SH-SY5Y (cell line): ENCODE results near the gene ERFE.

ENCODE experiments used
- GATA2 ChIP-seq: IDR thresholded peaks from 2 replicates; pipeline ENCODE4 v1.6.1; 2011; ENCODE audit warnings: mild to moderate bottlenecking, low read depth, low read length
- GATA3 ChIP-seq: IDR thresholded peaks from 2 replicates; pipeline ENCODE4 v1.6.1; 2011; ENCODE audit warnings: low read depth, mild to moderate bottlenecking, low read length, moderate library complexity

DNA sequence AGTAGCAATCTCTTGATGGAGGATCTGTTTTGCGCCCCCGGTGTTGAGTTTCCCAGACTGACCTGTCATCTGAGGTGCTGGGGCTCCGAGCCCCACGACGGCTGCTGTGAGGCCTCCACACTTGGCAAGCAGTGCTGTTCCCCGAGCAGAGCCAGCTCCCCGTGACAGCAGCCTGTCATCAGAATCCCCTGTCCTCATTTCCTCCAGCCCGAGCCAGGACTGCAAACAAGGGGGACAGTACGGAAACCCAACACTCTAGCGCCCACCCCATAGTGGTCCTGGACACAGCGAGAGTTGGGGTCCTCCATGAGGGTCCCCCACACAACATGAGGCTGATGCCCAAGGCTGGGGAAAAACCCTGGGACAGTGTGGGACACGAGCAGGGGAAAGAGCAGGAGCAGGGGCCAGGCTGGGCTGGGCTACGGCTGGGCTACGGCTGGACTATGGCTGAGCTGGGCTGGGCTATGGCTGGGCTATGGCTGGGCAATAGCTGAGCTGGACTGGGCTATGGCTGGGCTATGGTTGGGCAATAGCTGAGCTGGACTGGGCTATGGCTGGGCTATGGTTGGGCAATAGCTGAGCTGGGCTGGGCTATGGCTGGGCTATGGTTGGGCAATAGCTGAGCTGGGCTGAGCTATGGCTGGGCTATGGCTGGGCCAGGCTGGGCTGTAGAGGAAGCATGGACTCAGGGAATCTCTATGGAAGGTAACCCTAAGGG, 21.8 kb upstream of the ERFE start:
- TF ChIP-seq GATA3 (no peak), GATA2 (no peak)
